Measurements from ENCODE around the gene CRTC3.
"Not testable (repeated sequence)": the region's sequence is repeated elsewhere in the genome, so short reads cannot be mapped to it uniquely, and the experiment has no call there.

CRTC3 gene

GRCh38 chr15:90529371-90530249 is at the start of gene CRTC3:
Gene CRTC3 (plus strand): TSS chr15:90529923. CDS start chr15:90530072, 149 bp downstream.
- H3K4me3 ChIP-seq (ENCODE audit: low read length) = peak within 1 kb of the TSS; percentile 83
- TF ChIP-seq ZNF274 (IDR thresholded peaks at IDR 0.05; ENCODE audit: low read depth, low read length) = no peak

GRCh38 chr15:90481023-90481422 is 48.7 kb upstream of the CRTC3 start:
- no peak for TF ChIP-seq ZNF274 (IDR thresholded peaks at IDR 0.05; ENCODE audit: low read depth, low read length)
- no peak overlapping the region for H3K4me3 ChIP-seq (ENCODE audit: low read length)

GRCh38 chr15:90482124-90483011 is 47.4 kb upstream of the CRTC3 start:
- no peak for TF ChIP-seq ZNF274 (IDR thresholded peaks at IDR 0.05; ENCODE audit: low read depth, low read length)
- H3K4me3 ChIP-seq (ENCODE audit: low read length) = no peak overlapping the region

- H3K4me3 ChIP-seq (ENCODE audit: low read length) = no peak overlapping the region
- TF ChIP-seq ZNF274 (IDR thresholded peaks at IDR 0.05; ENCODE audit: low read depth, low read length) = no peak
Measured at GRCh38 chr15:90483012-90483307, 46.8 kb upstream of the CRTC3 start.

- no peak for TF ChIP-seq ZNF274 (IDR thresholded peaks at IDR 0.05; ENCODE audit: low read depth, low read length)
- no peak overlapping the region for H3K4me3 ChIP-seq (ENCODE audit: low read length)
Measured at GRCh38 chr15:90483637-90484036, 46.1 kb upstream of the CRTC3 start.

- TF ChIP-seq ZNF274 (IDR thresholded peaks at IDR 0.05; ENCODE audit: low read depth, low read length) = no peak
Measured at GRCh38 chr15:90487186-90487585, 42.5 kb upstream of the CRTC3 start.

GRCh38 chr15:90489514-90489913 is 40.2 kb upstream of the CRTC3 start:
- no peak overlapping the region for H3K4me3 ChIP-seq (ENCODE audit: low read length)
- no peak for TF ChIP-seq ZNF274 (IDR thresholded peaks at IDR 0.05; ENCODE audit: low read depth, low read length)

More at GRCh38 chr15:90487186-90487585, 42.5 kb upstream of the CRTC3 start:
- no peak overlapping the region for H3K4me3 ChIP-seq (ENCODE audit: low read length)

- TF ChIP-seq ZNF274 (IDR thresholded peaks at IDR 0.05; ENCODE audit: low read depth, low read length) = no peak
- no peak overlapping the region for H3K4me3 ChIP-seq (ENCODE audit: low read length)
Measured at GRCh38 chr15:90489944-90490343, 39.8 kb upstream of the CRTC3 start.

- no peak overlapping the region for H3K4me3 ChIP-seq (ENCODE audit: low read length)
- TF ChIP-seq ZNF274 (IDR thresholded peaks at IDR 0.05; ENCODE audit: low read depth, low read length) = no peak
Measured at GRCh38 chr15:90493647-90494046, 36.1 kb upstream of the CRTC3 start.

- no peak overlapping the region for H3K4me3 ChIP-seq (ENCODE audit: low read length)
- TF ChIP-seq ZNF274 (IDR thresholded peaks at IDR 0.05; ENCODE audit: low read depth, low read length) = no peak
Measured at GRCh38 chr15:90495067-90495466, 34.7 kb upstream of the CRTC3 start.

GRCh38 chr15:90496791-90497190 is 32.9 kb upstream of the CRTC3 start:
- no peak overlapping the region for H3K4me3 ChIP-seq (ENCODE audit: low read length)

GRCh38 chr15:90497376-90497775 is 32.3 kb upstream of the CRTC3 start:
- no peak for TF ChIP-seq ZNF274 (IDR thresholded peaks at IDR 0.05; ENCODE audit: low read depth, low read length)
- H3K4me3 ChIP-seq (ENCODE audit: low read length) = no peak overlapping the region

More at GRCh38 chr15:90496791-90497190, 32.9 kb upstream of the CRTC3 start:
- TF ChIP-seq ZNF274 (IDR thresholded peaks at IDR 0.05; ENCODE audit: low read depth, low read length) = no peak

GRCh38 chr15:90497912-90498311 is 31.8 kb upstream of the CRTC3 start:
- no peak overlapping the region for H3K4me3 ChIP-seq (ENCODE audit: low read length)
- TF ChIP-seq ZNF274 (IDR thresholded peaks at IDR 0.05; ENCODE audit: low read depth, low read length) = no peak

- no peak for TF ChIP-seq ZNF274 (IDR thresholded peaks at IDR 0.05; ENCODE audit: low read depth, low read length)
- H3K4me3 ChIP-seq (ENCODE audit: low read length) = no peak overlapping the region
Measured at GRCh38 chr15:90500171-90500570, 29.6 kb upstream of the CRTC3 start.

- H3K4me3 ChIP-seq (ENCODE audit: low read length) = no peak overlapping the region
- TF ChIP-seq ZNF274 (IDR thresholded peaks at IDR 0.05; ENCODE audit: low read depth, low read length) = no peak
Measured at GRCh38 chr15:90501898-90502297, 27.8 kb upstream of the CRTC3 start.

- H3K4me3 ChIP-seq (ENCODE audit: low read length) = not testable (repeated sequence)
Measured at GRCh38 chr15:90510781-90511180, 18.9 kb upstream of the CRTC3 start.

- H3K4me3 ChIP-seq (ENCODE audit: low read length) = not testable (repeated sequence)
Measured at GRCh38 chr15:90511211-90511618, 18.5 kb upstream of the CRTC3 start.

Measured in GM08714 (cell line).